ENCODE results near the gene MDK.
A peak's percentile ranks its signal among the peaks of the same experiment; 100 is the strongest.

DNA sequence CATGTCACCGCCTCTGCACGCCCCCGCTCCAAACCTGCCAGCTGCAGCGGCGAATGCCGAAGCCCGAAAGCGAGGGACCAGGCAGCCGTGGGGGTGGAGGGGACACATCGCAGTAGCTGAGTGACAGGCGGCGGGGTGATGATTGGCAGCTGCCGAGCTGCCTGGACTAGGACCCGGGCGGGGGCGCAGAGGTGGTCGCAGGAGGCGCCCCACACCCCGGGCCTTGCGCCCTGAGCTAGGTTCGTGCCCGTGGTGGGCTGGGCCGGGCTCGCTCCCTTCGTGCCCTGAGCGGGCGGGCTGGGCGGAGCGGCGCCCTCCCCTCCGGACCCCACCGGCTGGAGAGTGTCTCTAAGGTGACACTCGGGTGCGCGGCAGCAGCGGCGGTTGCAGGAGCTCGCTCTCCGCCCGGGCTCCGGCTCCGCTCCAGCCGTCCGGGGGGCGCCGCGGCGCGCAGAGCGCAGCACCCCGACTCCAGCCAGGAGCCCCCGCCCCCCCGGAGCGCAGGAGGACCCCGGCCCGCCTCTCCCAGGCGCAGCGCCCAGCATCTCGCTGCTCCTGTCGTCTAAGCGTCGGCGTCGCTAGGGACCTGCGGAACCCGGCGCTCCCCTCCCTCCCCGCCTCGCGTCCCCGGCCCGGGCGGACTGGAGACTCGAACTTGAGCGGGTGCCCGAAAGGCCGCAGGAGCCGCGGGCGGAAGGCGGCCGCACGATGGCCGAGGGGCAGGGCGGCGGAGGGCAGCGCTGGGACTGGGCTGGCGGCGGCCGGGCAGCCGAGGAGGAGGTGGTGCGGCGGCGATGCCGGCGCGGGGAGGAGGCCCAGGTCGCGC is 48.7 kb upstream of the MDK start:
- TF ChIP-seq, protein P1, sequence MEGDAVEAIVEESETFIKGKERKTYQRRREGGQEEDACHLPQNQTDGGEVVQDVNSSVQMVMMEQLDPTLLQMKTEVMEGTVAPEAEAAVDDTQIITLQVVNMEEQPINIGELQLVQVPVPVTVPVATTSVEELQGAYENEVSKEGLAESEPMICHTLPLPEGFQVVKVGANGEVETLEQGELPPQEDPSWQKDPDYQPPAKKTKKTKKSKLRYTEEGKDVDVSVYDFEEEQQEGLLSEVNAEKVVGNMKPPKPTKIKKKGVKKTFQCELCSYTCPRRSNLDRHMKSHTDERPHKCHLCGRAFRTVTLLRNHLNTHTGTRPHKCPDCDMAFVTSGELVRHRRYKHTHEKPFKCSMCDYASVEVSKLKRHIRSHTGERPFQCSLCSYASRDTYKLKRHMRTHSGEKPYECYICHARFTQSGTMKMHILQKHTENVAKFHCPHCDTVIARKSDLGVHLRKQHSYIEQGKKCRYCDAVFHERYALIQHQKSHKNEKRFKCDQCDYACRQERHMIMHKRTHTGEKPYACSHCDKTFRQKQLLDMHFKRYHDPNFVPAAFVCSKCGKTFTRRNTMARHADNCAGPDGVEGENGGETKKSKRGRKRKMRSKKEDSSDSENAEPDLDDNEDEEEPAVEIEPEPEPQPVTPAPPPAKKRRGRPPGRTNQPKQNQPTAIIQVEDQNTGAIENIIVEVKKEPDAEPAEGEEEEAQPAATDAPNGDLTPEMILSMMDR (IDR thresholded peaks at IDR 0.05; ENCODE audit: poor library complexity) = no peak
- TF ChIP-seq EZH2 (IDR thresholded peaks at IDR 0.05; ENCODE audit: borderline replicate concordance) = peak; percentile 82
- peak; percentile 64 for TF ChIP-seq EZH2phosphoT487 (IDR thresholded peaks at IDR 0.05; ENCODE audit: low read depth, severe bottlenecking, unreplicated experiment)
